Right lobe of liver (tissue), 6 donors: ENCODE results near the gene C16orf46. TPM values are rescaled to one million over a fixed set of nuclear protein-coding genes. Genes with fewer than 3 reads are reported as not detected.

Experiments
- ATAC-seq, 4 donors: fragments of 200-7000 bp; cut with Tn5 transposase; one replicate each; pipeline ENCODE4 v1.9.1; 2020; ENCODE audit warnings: mild to moderate bottlenecking in 4 of 4, moderate library complexity in 4 of 4
- DNase-seq, 3 donors: peaks; one replicate each; pipeline ENCODE4 v3.0.0-alpha.2; 2020
- H3K27ac ChIP-seq, 3 donors: fragments of 200-600 bp; one replicate each; pipeline ENCODE4 v1.8.0; 2022
- H3K27me3 ChIP-seq, 2 donors: fragments of 200-600 bp; one replicate each; pipeline ENCODE4 v1.8.0; 2022
- H3K36me3 ChIP-seq, 4 donors: fragments of 200-600 bp; sonication (generic) in 1 of 4; one replicate each; pipeline versions ENCODE4 v1.5.1 to v1.8.0; 2017 to 2022; ENCODE audit warnings: control low read depth in 1 of 4
- H3K4me1 ChIP-seq, 4 donors: fragments of 200-600 bp; sonication (generic) in 1 of 4; one replicate each; pipeline versions ENCODE4 v1.5.1 to v1.8.0; 2017 to 2022; ENCODE audit warnings: control low read depth in 1 of 4
- H3K4me3 ChIP-seq, 3 donors: fragments of 200-600 bp; one replicate each; pipeline ENCODE4 v1.8.0; 2022
- H3K9me3 ChIP-seq, 4 donors: fragments of 200-600 bp; sonication (generic) in 1 of 4; one replicate each; pipeline versions ENCODE4 v1.5.1 to v1.8.0; 2017 to 2022; ENCODE audit warnings: control low read depth in 1 of 4
- CTCF ChIP-seq, 4 donors: fragments of 200-600 bp in 3 of 4; fragments of 450-650 bp in 1 of 4; IDR thresholded peaks; one replicate each; pipeline versions ENCODE4 v1.5.1 to v1.8.0; 2016 to 2022; ENCODE audit warnings: antibody characterized with exemption in 4 of 4, mild to moderate bottlenecking in 2 of 4
- POLR2A ChIP-seq: fragments of 450-650 bp; IDR thresholded peaks from one replicate; pipeline ENCODE4 v1.6.1; 2017; ENCODE audit warnings: antibody characterized with exemption, mild to moderate bottlenecking
- WGBS: methylation state at CpG from one replicate; pipeline ENCODE4 v1.1.6; 2018; ENCODE audit warnings: low coverage, low lambda C conversion rate; ENCODE audit not compliant: insufficient coverage; ENCODE audit errors: missing lambda C conversion rate; 5-methylcytosine and 5-hydroxymethylcytosine counted together
- intact Hi-C, 2 donors: fragments of 100-400 bp; cut with DNase I; formaldehyde crosslinking; loops; one replicate each; pipeline versions ENCODE4 v1.11.2 to v1.14.1; 2022
- total RNA-seq, 6 experiments: library from RNA; depleted of rRNA in 2 of 6; stranded (reverse); fragments of >200 nt in 2 of 6; fragmentation: NEBNext Ultra II Directional in 3 of 6; extraction: Animal tissue kit (Norgen Biotek cat#: 25700) in 3 of 6; gene quantifications; one replicate each; pipeline versions ENCODE4 v1.1.0 to v1.2.4, GENCODE V29; 2016 to 2023
- donor health status: DM: no; HTN: yes; CAD: no.
- donor health status: DM: no; HTN: no; CAD: no.
- donor health status: DM: no; HTN: no; CAD: no.
- donor health status: DM: no; HTN: yes; CAD: no.
- donor health status: DM: no; HTN: yes; CAD: no.

C16orf46 gene
- total RNA-seq, 6 experiments from 2014 or later, result 0.55 to 2.0 (median 1.2) TPM; not detected in 1

GRCh38 chr16:81035975-81036750, 40.9 kb downstream of the C16orf46 start:
- ATAC-seq, result peak; percentile 22 to 53 (median 33)
- Histone ChIP-seq H3K9me3 (no peaks in the 10 kb centered on the region), H3K27ac (peak overlapping the region in 2 of 3 donors; percentile 20 to 70), H3K27me3 (no peaks in the 10 kb centered on the region), H3K4me3 (peak overlapping the region; percentile 67 to 86 (median 75)), H3K4me1 (peaks cover 0 to 14% (median 6%) of the 10 kb centered on the region in 4 donors), H3K36me3 (peaks cover 0 to 6% (median 0%) of the 10 kb centered on the region in 4 donors)
- peak; percentile 54 to 66 (median 55) for DNase-seq
- TF ChIP-seq CTCF (IDR thresholded peaks at IDR 0.05), result no peak
- TF ChIP-seq POLR2A, result no peak
- intact Hi-C loops, result loop anchor here in 1 of 2 donors (10.0 kb wide), 1 partner anchor 159 kb away; no protein-coding TSS in a partner anchor
- WGBS, result 0% methylated on average over 12 of the region's 80 CpGs

- TF ChIP-seq POLR2A (no peak), CTCF (IDR thresholded peaks at IDR 0.05) (peak; percentile 94 to 100 (median 98))
- ATAC-seq, result peak; percentile 99 to 100 (median 100)
- intact Hi-C loops, result loop anchor here in 1 of 2 donors (10.0 kb wide), 1 partner anchor 159 kb away; no protein-coding TSS in a partner anchor
- peak within 1 kb of the TSS in 2 of 3 donors; percentile 20 to 70 for H3K27ac ChIP-seq
- H3K36me3 ChIP-seq, result peaks cover 0 to 3% (median 0%) of the 10 kb centered on the region in 4 donors
- WGBS, result 14% methylated on average over 14 of the region's 54 CpGs
- DNase-seq, result peak; percentile 89 to 90 (median 90)
- H3K9me3 ChIP-seq, result no peaks in the 10 kb centered on the region
- H3K4me3 ChIP-seq, result peak within 1 kb of the TSS; percentile 67 to 86 (median 75)
- H3K27me3 ChIP-seq, result no peaks in the 10 kb centered on the region
- peaks cover 0 to 14% (median 6%) of the 10 kb centered on the region in 4 donors for H3K4me1 ChIP-seq
Measured at GRCh38 chr16:81035398-81035974, 41.6 kb downstream of the C16orf46 start, which contains the start of gene ATMIN. Gene ATMIN, plus strand, starts transcription at chr16:81035842. Its CDS starts 29 bp downstream, at chr16:81035871.

GRCh38 chr16:81029930-81030604, 47.0 kb downstream of the C16orf46 start:
- no peaks in the 10 kb centered on the region for H3K27me3 ChIP-seq
- ATAC-seq (no peak), DNase-seq (no peak)
- no peak overlapping the region for H3K4me3 ChIP-seq
- peaks cover 0 to 12% (median 2%) of the 10 kb centered on the region in 4 donors for H3K36me3 ChIP-seq
- H3K27ac ChIP-seq, result no peak overlapping the region
- TF ChIP-seq POLR2A, result no peak
- TF ChIP-seq CTCF (IDR thresholded peaks at IDR 0.05), result no peak
- H3K9me3 ChIP-seq, result no peaks in the 10 kb centered on the region
- 96% methylated on average over 11 of the region's 11 CpGs for WGBS
- intact Hi-C loops, result loop anchor here in 1 of 2 donors (10.0 kb wide), 1 partner anchor 165 kb away; no protein-coding TSS in a partner anchor
- H3K4me1 ChIP-seq, result no peaks in the 10 kb centered on the region

GRCh38 chr16:81026429-81026828, 50.6 kb downstream of the C16orf46 start:
- H3K27me3 ChIP-seq, result no peaks in the 10 kb centered on the region
- no peaks in the 10 kb centered on the region for H3K9me3 ChIP-seq
- 88% methylated on average over 4 of the region's 4 CpGs for WGBS
- no peak overlapping the region for H3K4me3 ChIP-seq
- intact Hi-C loops, result no loop called here
- TF ChIP-seq CTCF (IDR thresholded peaks at IDR 0.05) (no peak), POLR2A (no peak)
- DNase-seq (no peak), ATAC-seq (no peak)
- H3K4me1 ChIP-seq, result no peaks in the 10 kb centered on the region
- peaks cover 0 to 29% (median 2%) of the 10 kb centered on the region in 4 donors for H3K36me3 ChIP-seq
- no peak overlapping the region for H3K27ac ChIP-seq
